NCI-H345 treated with DMSO at 0.1 percent for 48 hours (cell line): ENCODE measurements around the gene PTPN4.
"Not testable (repeated sequence)": the region's sequence is repeated elsewhere in the genome, so short reads cannot be mapped to it uniquely, and the experiment has no call there.

Experiments used
- DNase-seq: peaks from one replicate; lab custom pipeline; 2025; ENCODE audit not compliant: unreplicated experiment; lab: John Stamatoyannopoulos, UW

PTPN4 gene

GRCh38 chr2:119937680-119938079, 178.0 kb downstream of the PTPN4 start:
- DNase-seq = no peak

DNA sequence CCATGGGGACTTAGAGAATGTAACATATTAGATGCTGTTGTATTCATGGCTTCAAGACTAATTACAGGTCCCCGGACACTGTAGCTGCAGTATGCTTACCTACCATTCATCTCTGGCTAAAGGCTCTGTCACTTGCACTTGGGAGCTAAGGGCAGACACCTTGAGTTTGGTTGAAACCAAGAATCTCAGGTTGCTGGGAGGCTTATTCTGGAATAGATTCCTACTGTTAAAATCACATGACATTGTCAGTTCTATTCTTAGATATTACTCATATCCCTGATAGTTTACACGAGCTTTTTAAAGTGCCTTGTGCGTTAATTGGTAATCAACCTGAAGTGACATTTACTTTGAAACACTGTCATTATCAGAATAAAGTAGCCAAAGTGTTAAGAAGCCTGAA, 180.2 kb downstream of the PTPN4 start:
- DNase-seq = no peak

DNA sequence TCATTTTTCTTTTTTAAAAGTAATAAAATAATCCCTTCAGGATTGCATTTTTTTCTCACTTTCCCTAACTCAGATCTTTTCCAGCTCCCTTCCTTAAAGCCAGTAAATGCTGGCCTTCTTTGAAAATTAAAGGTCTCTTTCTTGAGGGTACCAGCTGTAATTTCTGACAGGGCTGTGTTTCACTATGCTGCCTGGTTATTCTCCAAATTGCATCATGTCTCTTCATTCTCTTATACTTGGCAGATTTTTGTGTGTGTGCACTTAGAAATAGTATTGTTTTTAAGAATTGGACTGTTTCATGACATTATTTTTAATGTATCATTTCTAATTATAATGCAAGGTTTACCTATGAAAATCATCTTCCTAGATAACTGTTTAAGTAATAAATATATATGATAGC, 181.1 kb downstream of the PTPN4 start:
- DNase-seq = no peak

GRCh38 chr2:119941388-119941787, 181.7 kb downstream of the PTPN4 start:
- DNase-seq = no peak

- no peak for DNase-seq
Measured at GRCh38 chr2:119941981-119942513, 182.3 kb downstream of the PTPN4 start.

GRCh38 chr2:119943058-119943457, 183.3 kb downstream of the PTPN4 start:
- no peak for DNase-seq

GRCh38 chr2:119947535-119947934, 187.8 kb downstream of the PTPN4 start:
- DNase-seq = no peak

- DNase-seq = no peak
Measured at GRCh38 chr2:119950966-119951365, 191.2 kb downstream of the PTPN4 start.

DNA sequence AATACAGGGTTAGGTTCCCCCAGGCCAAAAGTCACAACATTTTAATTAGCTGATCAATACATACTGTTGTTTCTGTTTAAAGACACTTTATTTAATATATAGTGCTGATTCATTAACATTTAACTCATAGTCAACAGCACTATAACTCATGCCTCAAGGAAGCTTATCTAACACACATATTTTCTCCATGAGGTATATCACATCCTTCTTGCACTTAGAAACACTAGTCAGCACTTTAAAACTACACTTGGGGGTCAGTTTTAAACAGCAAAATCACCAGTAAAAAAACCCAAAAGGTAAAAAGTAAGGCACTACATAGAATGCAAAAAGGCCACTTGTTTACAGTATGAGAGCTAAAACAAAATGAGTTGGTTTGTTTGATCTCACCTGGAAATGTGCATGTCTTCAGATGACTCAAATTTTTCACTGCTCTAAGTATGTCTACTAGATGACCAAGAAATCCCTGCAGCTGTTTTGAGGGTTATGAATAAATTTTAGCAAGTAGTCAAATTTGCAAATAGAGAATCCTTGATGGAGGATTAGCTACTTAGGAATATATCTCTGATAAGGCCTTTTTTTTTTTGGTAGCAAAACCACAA, 199.0 kb downstream of the PTPN4 start:
- DNase-seq = no peak

DNA sequence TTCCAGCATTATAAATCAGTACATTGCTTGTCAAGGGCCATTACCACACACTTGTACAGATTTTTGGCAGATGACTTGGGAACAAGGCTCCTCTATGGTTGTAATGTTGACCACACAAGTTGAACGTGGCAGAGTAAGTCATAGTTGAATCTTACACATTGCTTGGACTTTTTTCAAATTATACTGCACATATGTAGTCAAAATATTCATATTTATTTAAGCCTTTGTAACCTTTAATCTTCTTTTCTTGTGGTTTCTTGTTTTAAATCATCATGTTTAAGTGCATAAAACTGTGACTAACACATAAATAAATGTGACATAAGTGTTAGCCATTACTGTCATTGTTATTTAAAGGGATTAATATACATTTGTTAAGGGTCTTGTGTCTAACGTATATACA, 201.1 kb downstream of the PTPN4 start:
- DNase-seq = no peak

- DNase-seq = no peak
Measured at GRCh38 chr2:119981896-119982295, 222.2 kb downstream of the PTPN4 start.

DNA sequence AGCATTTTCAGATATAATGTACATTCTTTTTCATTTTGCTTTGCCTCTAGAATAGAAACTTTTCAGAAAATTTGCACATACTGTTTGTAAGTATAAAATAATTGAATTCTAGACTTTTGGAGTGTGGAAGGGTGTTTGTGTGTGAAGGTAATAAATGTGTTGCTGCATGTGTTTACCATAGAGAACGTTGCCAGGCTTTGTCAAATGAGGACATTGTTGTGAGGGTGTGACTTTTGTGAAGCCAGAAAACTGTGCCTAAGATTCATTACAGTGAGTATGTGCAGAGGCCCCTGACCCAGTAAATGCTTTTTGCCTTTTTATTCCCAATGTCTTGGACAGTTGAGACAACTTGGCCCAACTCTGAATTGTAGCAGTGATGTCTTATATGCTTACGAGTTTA, 222.8 kb downstream of the PTPN4 start:
- no peak for DNase-seq

GRCh38 chr2:119983108-119983507, 223.4 kb downstream of the PTPN4 start:
- no peak for DNase-seq

GRCh38 chr2:119996148-119996547, 236.4 kb downstream of the PTPN4 start:
- no peak for DNase-seq

GRCh38 chr2:119996896-119997891, 237.5 kb downstream of the PTPN4 start:
- not testable (repeated sequence) for DNase-seq

DNA sequence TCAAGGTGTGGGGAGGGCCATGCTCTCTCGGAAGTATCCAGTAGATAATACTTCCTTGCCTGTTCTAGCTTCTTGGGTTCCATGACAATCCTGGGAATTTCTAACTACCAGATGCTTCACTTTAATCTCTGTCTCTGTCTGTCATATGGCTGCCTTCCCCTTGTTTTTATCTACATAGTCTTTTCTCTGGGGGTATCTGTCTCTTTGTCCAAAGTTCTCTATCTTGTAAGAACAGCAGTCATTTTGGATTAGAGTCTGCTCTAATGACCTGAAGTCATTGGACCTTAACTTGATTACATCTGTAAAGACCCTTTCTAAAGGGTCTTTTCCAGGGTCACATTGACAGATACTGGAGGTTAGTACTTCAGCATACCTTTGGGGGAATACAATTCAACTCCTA, 241.7 kb downstream of the PTPN4 start:
- no peak for DNase-seq

DNA sequence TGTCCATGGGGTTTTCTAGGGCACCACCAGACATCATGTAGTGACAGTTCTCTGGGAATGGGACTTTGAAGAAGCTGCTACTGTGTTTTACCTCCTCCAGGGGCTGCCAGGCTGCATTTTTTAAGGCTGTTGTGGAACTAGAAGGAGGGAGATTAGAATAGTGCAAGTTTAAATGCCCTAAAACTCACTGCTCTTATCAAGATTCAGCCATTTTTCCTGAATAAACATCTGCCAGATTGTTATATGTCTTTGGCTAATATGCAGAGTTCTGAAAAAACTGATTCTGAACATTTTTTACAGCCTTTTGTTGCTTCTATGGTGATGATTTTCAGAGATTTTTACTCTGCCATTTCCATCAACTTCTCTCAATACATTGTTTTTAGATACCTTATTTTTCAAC, 244.5 kb downstream of the PTPN4 start:
- no peak for DNase-seq

DNA sequence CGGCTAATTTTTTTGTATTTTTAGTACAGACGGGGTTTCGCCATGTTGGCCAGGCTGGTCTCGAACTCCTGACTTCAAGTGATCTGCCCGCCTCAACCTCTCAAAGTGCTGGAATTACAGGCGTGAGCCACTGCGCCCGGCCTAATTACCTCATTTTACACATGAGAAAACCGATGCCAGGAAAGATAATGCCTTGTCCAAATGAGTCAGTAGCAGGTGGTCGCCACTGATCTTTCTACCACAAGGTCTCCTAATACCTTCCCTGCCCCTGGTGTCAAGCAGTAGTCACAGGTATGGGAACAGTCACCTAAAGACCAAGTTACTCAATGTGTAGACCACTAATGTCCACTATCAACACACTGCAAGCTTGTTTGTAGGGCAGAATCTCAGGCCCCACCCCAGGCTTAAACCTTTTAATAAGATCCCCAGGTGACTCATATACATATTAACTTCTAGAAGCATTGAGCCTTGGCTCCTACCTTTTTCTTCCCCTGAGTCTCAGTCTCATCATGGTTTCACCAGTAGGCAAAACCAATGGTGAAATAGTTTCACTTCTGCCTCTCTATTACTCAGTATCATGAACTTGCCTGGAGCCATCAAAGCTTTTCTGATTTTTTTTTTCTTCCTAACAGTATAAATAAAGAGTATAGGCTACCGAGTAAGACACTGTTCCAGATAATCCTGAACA, 246.3 kb downstream of the PTPN4 start:
- no peak for DNase-seq

- no peak for DNase-seq
Measured at GRCh38 chr2:120007851-120008250, 248.1 kb downstream of the PTPN4 start.

- DNase-seq = peak; percentile 37
Measured at GRCh38 chr2:120012363-120012762, 252.6 kb downstream of the PTPN4 start.

DNA sequence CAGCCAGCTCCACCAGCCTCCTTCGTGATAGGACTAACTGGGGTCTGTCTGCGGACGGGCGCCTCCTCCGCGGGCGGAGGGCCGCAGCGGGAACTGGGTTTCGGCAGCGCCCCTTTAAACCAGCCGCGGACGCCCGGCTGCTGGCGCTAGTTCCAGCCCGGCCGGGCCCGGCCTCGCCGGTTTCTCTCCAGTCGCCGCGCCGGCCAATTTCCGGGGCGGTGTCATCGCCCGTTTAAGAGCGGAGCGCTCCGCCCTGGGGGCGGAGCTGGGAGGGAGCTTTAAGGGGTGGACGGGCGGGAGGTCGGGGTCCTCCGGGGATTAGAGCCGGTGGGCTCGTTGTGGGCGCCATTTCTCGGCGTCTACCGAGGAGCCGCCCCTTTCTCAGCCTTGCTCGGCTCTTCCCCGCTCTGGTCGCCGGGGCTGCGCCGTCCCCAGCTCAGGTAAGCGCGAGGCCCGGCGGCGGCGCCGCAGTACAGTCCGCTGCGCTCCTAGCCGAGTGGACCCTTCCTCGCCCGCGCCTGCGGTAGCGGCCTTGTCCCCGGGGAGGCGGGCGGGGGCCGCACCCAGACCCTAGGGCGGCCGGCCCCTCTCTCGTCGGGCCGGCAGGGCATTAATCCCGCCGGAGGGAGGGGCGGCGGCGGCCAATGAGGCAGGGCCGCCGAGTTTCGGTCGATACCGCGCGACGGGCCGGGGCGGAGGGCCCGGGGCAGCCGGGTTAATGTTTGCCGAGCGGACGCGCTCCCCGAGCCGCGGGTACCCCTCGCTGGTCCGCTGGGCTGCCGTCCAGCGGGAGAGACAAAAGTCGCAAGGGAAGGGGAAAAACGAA, 253.3 kb downstream of the PTPN4 start, which contains the start of gene EPB41L5:
Gene EPB41L5 (plus strand): TSS at position 307 of the 826 bp plus-strand sequence. CDS start 6,008 bp downstream, outside the sequence.
- peak; percentile 89 for DNase-seq
